NCI-H128 (cell line): ENCODE measurements around the gene KRT6B.
"Not testable (repeated sequence)": the region's sequence is repeated elsewhere in the genome, so short reads cannot be mapped to it uniquely, and the experiment has no call there.

Source experiments
- DNase-seq: peaks from one replicate; lab custom pipeline; 2025; ENCODE audit not compliant: unreplicated experiment; lab: John Stamatoyannopoulos, UW

Gene KRT6B

DNA sequence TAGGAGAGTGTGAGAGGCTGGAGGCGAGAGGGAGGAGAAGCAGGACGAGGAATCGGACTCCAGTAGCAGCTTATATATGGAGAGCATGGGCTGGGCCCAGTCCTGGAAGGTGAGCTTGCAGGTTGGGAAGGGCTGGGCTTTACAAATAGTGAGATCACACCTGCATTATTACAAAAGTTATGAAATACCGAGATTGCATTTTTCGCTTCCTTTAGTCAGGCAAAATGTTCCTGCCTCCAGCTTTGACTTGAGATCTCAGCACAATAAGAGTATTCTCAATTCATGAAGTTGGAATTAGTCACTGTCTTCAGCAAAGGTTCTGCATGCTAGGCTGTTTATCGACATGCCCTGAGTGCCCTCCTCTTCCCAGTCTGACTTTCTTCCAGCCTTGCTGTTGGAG lies at the start of gene KRT6B:
Gene KRT6B (minus strand): TSS at position 46 of the 400 bp plus-strand sequence. CDS start 68 bp downstream, outside the sequence.
- DNase-seq, result no peak

GRCh38 chr12:52501490-52501889 lies 49.5 kb upstream of the KRT6B start:
- DNase-seq, result no peak

- not testable (repeated sequence) for DNase-seq
These were observed 48.6 kb upstream of the KRT6B start for GRCh38 chr12:52500574-52500973.

- no peak for DNase-seq
These were observed 48.0 kb upstream of the KRT6B start for GRCh38 chr12:52499806-52500560.

DNA sequence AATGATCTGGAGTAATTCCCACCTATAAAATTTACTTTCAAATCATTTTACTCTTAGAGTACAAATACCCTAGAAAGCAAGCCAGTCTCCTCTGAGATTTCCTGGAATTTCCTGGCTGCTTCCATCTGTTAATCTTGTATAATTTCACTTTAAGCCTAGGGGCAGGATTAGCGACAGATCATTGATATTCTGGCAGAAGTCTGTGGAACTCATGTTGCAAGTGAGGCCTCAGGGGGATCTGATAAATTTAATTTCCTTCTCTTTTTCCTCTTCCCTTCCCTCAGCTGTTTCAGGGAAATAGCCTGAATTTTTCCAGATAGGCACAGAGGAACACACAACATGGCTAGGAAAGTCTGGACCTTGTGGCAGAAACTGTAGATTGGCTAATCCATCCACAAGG lies 47.0 kb upstream of the KRT6B start:
- DNase-seq, result no peak

DNA sequence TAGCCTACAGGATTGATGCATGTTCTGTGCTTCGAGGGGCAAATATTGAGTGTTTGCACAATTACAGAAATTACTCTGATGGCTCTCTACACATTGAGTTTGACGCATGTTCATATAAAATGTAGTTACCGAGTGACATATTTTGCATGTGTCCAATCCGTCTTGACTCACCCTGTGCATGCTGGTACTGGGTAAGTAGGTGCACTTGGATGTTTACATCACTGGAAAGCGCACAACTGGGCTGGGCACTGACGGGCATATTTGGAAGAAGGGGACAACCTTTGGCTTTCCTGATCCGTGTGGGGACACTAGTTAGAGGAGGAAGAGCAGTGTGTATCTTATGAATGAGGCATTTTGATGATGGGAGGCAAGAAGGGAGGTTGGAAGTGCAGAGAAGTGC lies 46.0 kb upstream of the KRT6B start:
- no peak for DNase-seq

- DNase-seq, result no peak
These were observed 44.7 kb upstream of the KRT6B start for GRCh38 chr12:52496590-52497071.

DNA sequence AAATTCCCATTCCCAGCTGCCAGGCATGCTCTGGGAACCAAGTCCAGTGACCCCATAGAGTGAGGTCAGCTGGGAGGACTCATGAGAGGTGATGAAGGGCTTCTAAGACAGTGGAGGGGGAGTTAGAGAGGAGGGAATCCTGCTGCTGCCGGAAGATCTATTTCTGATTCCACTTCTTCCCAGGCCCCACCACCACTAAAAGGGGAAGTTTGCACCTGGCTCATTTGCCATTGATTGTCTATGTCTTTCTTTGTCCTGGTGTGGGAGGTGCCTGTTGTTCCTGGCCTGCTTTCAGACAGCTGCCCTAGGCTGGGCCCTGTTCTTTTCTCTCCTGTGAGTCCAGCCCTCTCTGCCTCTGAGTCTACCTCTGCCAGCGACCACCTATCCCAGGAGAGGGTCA lies 44.1 kb upstream of the KRT6B start:
- DNase-seq, result no peak

DNA sequence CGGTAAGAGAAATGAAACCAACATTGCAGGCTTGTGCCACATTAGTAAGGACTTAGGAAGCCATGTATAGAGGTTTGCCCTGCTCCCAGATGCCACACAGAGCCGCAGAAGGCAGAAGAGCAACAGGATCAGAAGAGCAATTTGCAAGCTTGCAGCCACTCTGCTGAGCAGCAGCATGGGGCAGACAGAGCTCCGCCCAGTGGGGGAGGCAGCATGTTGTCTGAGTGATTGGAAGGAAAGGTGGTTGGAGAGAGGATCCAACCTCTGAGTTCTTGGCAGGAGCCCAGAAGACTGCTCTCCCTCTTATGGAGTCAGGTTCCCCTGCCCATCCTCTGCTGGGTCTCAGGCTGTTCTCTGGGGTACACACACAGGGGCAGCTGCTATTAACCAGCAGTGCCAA lies 43.4 kb upstream of the KRT6B start:
- DNase-seq, result peak; percentile 62

GRCh38 chr12:52494518-52494917 lies 42.6 kb upstream of the KRT6B start:
- no peak for DNase-seq

DNA sequence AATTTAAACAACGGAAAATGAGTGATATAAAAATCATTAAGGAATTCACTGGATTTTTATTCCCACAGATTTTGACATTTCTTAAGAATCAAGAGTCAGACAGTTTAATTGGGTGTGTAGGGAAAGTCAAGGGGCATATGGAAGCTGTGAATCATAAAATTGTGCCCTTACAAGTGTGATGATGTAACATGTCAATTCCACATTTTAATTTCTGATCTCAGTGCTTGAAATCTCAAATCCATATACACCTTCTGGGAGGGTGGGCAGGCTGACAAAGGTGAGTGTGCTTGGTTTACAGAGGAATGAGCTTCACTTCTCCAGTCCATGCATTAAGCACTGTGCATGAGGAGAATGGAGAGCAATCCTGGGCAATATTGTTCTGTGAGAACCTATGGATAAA lies 42.2 kb upstream of the KRT6B start:
- DNase-seq, result no peak

DNA sequence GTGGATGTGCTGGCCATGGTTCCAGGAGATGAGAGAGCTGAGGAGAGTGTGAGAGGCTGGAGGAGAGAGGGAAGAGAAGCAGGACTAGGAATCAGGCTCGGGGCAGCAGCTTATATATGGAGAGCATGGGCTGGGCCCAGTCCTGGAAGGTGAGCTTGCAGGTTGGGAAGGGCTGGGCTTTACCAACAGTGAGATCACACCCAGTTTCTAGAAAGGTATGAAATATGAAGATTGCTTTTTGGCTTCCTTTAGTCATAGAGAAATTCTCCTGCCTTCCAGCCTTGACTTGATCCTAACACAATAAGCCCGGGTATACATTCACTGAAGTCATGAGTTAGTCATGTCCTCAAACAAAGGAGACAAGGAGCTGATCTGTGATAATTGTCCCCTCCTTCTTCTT lies 41.2 kb upstream of the KRT6B start, which contains the start of gene KRT6A:
Gene KRT6A (minus strand): TSS at position 86 of the 400 bp plus-strand sequence. CDS start 69 bp downstream, at position 17.
- no peak for DNase-seq

GRCh38 chr12:52492405-52492804 lies 40.5 kb upstream of the KRT6B start:
- not testable (repeated sequence) for DNase-seq

DNA sequence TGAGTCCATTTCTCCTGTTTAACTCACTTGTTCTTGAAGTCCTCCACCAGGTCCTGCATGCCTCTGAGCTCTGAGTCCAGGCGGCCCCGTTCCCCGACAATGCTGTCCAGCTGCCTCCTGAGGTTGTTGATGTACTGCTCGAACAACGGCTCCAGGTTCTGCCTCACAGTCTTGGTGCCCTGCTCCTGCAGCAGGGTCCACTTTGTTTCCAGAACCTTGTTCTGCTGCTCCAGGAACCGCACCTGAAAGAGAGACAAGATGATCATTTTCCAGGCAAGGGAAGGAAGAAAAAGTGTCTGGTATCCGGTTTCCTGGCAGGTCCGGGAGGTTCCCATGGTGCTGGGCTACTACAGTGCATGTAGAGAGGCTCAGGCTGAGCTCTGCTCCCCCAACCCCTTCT lies 39.5 kb upstream of the KRT6B start:
- not testable (repeated sequence) for DNase-seq

- no peak for DNase-seq
These were observed 36.8 kb upstream of the KRT6B start for GRCh38 chr12:52488736-52489135.

GRCh38 chr12:52487744-52488443 lies 35.9 kb upstream of the KRT6B start:
- DNase-seq, result not testable (repeated sequence)

- no peak for DNase-seq
These were observed 35.3 kb upstream of the KRT6B start for GRCh38 chr12:52487211-52487610.

DNA sequence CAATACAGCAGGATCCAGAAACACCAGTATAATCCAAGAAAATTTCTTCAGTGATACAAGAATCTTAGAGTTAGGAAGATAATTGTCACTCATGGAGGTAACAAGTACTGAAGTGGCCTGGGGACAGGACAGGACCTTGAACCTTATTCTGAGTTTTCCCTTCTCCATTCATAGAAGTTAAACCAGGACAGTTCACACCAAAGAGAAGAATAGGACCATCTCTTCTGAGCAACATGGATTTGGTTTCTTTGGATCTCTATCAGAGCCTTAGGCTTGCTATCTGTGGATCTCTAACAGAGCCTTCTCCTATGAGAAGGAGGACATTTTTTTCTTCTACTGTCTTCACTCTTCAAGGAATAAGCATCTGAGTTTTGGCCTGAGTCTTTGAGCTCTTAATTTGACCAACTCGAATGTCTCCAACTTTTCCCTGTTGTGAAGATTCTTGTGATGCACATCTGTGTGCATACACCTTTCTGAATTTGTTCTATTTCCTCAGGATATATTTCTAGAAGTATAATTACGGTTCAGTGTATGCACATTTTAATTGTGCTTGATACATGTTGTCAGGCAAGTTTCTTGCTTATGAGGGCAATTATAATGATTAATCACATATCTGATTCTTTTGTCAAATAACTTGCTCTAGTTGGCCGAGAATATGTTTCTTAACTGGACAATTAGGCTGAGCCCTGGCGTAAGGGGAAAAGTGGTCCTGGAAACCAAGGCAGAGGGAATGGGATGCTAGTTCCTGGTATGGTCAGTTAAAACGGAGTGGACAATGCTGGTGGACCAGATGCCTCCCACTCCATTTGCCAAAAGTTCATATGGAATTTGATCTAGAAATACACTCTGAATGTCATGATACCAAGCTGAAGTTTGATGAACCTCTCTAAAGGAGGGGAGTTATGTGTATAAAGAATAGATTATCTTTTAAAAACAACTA lies 34.5 kb upstream of the KRT6B start:
- DNase-seq, result no peak

- no peak for DNase-seq
These were observed 28.1 kb upstream of the KRT6B start for GRCh38 chr12:52480073-52480472.

GRCh38 chr12:52477651-52478050 lies 25.7 kb upstream of the KRT6B start:
- DNase-seq, result no peak

GRCh38 chr12:52474212-52474611 lies 22.3 kb upstream of the KRT6B start:
- DNase-seq, result no peak
